ENCODE data around the gene LRRC74B. TPM values are rescaled to one million over a fixed set of nuclear protein-coding genes. Genes with fewer than 3 reads are reported as not detected.
"Not testable (repeated sequence)": the region's sequence is repeated elsewhere in the genome, so short reads cannot be mapped to it uniquely, and the experiment has no call there.

LRRC74B gene
- total and polyA plus RNA-seq, 7 donors: 0.22 to 0.51 (median 0.30) TPM; not detected in 4

DNA sequence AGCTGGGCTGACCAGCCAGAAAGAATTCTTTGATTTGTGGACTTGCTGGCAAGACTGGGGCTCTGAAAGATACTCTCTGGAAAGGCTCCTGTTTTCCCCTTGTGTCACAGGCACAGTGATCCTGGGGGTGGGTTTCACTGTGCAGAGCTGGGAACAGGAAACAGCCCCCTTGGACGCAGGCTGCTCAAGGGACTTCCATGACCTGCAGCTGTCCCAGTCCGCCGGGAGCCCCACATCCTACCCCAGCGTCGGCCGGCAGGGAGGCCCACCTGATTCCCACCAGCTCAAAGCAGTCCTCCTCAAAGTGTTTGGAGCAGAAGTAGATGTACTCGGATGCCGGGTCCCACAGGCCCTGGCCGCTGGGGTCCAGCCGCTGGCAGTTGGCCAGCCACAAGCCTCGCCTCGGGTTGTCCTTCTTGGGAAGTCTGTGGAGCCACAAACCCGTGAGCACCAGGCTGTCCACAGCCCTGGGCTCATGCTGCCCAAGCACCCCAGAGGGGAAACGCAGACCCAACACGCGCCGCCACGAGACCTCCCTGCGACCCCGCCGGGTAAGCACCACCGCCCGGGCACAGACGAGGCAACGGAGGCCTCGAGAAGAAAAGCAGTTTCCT is 44.7 kb upstream of the LRRC74B start:
- intact Hi-C loops (cut with DNase I): no loop called here
- H3K36me3 ChIP-seq (ENCODE audit: insufficient read depth in 1 of 2, low read depth in 1 of 2): peaks cover 0 to 46% of the 10 kb centered on the region in 2 donors
- WGBS, 3 donors: 1% methylated on average over 26 of the region's 26 CpGs
- H3K27me3 ChIP-seq (ENCODE audit: insufficient read depth in 3 of 3, low read length in 2 of 3): no peaks in the 10 kb centered on the region
- DNase-seq: no peak
- peak overlapping the region; percentile 92 for H3K27ac ChIP-seq
- no peaks in the 10 kb centered on the region for H3K9me3 ChIP-seq
- H3K4me3 ChIP-seq: peak overlapping the region; percentile 73
- peak in 2 of 4 donors; percentile 0 for ATAC-seq
- H3K4me1 ChIP-seq: peaks cover 27% of the 10 kb centered on the region
- TF ChIP-seq, protein P1, sequence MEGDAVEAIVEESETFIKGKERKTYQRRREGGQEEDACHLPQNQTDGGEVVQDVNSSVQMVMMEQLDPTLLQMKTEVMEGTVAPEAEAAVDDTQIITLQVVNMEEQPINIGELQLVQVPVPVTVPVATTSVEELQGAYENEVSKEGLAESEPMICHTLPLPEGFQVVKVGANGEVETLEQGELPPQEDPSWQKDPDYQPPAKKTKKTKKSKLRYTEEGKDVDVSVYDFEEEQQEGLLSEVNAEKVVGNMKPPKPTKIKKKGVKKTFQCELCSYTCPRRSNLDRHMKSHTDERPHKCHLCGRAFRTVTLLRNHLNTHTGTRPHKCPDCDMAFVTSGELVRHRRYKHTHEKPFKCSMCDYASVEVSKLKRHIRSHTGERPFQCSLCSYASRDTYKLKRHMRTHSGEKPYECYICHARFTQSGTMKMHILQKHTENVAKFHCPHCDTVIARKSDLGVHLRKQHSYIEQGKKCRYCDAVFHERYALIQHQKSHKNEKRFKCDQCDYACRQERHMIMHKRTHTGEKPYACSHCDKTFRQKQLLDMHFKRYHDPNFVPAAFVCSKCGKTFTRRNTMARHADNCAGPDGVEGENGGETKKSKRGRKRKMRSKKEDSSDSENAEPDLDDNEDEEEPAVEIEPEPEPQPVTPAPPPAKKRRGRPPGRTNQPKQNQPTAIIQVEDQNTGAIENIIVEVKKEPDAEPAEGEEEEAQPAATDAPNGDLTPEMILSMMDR (IDR thresholded peaks at IDR 0.05): no peak

DNA sequence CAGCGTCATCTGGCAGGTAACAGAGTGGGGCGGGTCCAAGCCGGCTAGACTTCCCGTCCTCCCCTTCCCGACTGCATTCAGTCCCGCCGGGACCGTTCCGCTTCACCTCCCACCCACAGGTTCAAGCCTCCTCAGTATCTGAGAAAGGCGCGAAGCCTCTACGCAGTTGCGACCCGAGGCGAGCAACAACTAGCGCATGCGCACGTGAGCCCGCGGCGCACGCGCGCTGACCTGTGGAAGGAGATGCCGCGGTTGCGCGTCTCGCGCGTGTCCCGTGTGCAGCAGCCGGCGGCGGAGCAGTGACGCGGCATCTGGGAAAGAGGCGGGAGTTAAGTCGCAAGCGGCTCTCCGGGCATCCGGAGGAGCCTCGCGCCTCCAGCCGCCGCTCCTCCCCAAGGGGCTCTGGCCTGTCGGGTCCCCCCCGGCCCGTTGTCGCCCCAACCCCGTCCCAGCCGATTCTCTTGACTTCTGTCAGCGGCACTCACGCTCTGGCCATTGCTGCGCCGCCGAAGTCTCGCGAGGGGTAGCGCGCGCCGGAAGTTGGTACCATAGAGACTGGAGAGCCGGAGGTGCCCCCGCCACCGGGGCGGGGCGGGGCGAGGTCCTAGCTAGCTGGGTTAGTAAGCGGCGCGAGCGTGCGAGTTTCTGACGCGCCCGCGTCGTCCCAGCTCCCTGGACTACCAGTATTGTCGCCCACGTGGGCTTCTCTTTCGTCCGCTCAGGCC is 44.0 kb upstream of the LRRC74B start, which contains the start of gene THAP7:
TSS of gene THAP7 (minus strand) at position 518 of the 725 bp plus-strand sequence. CDS start at position 311, 207 bp downstream.
- peak; percentile 94 to 97 (median 95) for ATAC-seq
- Histone ChIP-seq H3K27ac (peak within 1 kb of the TSS; percentile 92), H3K4me3 (peak within 1 kb of the TSS; percentile 73), H3K27me3 (ENCODE audit: insufficient read depth in 3 of 3, low read length in 2 of 3) (no peaks in the 10 kb centered on the region), H3K4me1 (peaks cover 27% of the 10 kb centered on the region), H3K9me3 (no peaks in the 10 kb centered on the region), H3K36me3 (ENCODE audit: insufficient read depth in 1 of 2, low read depth in 1 of 2) (peaks cover 0 to 39% of the 10 kb centered on the region in 2 donors)
- TF ChIP-seq, protein P1 (IDR thresholded peaks at IDR 0.05): no peak
- intact Hi-C loops (cut with DNase I): no loop called here
- DNase-seq: peak; percentile 99
- 0% methylated on average over 68 to 83 of the region's 83 CpGs for WGBS, 3 donors

DNA sequence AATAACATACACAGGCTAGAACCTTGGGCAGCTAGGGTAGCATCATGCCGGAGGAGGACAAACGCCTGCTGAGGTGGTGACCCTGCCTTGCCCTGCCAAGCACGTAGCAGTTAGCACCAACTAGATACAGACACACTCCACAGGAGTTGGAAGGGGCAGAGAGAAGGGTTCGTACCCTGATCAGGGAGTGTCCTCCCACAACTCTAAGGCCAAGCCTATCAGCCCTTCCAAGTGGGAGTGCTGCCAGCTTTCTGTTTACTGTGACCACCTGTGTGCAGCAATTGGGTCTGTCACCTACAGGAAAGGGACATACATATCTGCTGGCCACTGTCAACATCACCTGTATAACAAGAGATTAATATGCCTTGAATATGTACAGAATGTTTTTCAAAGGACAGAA is 42.0 kb upstream of the LRRC74B start:
- ATAC-seq: no peak
- no peaks in the 10 kb centered on the region for H3K27me3 ChIP-seq (ENCODE audit: insufficient read depth in 3 of 3, low read length in 2 of 3)
- H3K4me3 ChIP-seq: peak overlapping the region; percentile 73
- H3K27ac ChIP-seq: peak overlapping the region; percentile 92
- H3K9me3 ChIP-seq: no peaks in the 10 kb centered on the region
- TF ChIP-seq, protein P1 (IDR thresholded peaks at IDR 0.05): no peak
- WGBS, 3 donors: 40 to 60% (median 59%) methylated on average over 4 of the region's 4 CpGs
- DNase-seq: no peak
- peaks cover 27% of the 10 kb centered on the region for H3K4me1 ChIP-seq
- H3K36me3 ChIP-seq (ENCODE audit: insufficient read depth in 1 of 2, low read depth in 1 of 2): peaks cover 0 to 19% of the 10 kb centered on the region in 2 donors
- intact Hi-C loops (cut with DNase I): no loop called here

DNA sequence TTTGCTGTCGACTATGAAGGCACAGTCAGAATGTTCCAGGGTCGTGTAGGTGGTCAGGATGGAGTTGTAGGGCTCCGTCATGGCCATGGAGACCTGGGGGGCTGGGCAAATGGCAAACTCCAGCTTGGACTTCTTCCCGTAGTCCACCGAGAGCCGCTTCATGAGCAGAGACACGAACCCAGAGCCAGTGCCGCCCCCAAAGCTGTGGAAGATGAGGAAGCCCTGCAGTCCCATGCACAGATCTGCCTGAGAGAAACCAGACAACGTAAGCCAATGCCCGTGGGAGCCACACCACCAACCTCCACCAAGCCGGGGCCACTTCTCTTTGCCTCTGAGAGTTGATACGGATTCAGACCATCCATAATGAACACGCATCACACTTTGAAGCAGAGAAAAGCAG is 36.5 kb upstream of the LRRC74B start:
- H3K9me3 ChIP-seq; H3K27ac ChIP-seq; H3K4me3 ChIP-seq; ATAC-seq; DNase-seq; H3K36me3 ChIP-seq (ENCODE audit: insufficient read depth in 1 of 2, low read depth in 1 of 2); H3K27me3 ChIP-seq (ENCODE audit: insufficient read depth in 3 of 3, low read length in 2 of 3); intact Hi-C loops (cut with DNase I); H3K4me1 ChIP-seq: not testable (repeated sequence)
- WGBS, 3 donors: 81 to 84% (median 84%) methylated on average over 13 of the region's 13 CpGs

DNA sequence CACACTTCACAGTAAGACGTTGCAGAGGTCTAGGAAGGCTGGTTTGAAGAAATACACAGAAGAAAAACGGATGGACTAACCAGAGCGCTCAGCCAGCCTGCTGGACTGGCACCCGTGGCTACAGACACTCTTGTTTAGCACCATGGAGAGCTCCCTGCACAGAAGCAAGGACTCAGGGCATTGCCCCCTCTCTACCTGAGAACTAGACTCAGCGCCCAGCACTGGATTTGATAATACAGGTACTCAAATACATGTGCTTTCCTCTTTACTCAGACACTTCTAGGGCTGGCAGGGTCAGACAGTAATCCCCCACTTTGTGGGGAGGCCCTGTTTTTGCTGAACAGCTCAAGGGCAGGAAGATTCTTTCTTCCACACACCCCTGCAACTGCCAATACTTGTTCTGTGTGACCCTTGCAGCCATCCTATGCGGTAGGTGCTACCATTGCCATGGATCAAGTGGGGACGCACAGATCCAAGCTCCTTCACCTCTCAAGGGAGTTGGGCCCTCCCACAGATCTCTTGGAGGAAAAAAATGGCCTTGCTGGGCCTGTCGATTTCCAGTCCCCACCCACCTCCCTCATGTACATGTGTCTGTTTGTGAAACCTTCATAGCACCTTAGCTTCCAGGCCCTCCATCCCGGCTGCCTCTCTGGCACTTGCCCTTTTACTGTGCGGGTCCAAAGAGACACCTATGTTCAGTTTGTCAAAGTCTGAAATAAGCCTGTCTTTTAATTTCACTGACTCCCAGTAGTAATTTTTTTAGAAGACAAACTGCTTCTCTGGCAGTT is 35.9 kb upstream of the LRRC74B start:
- Histone ChIP-seq H3K4me1 (peaks cover 11% of the 10 kb centered on the region), H3K4me3 (no peak overlapping the region), H3K27me3 (ENCODE audit: insufficient read depth in 3 of 3, low read length in 2 of 3) (no peaks in the 10 kb centered on the region), H3K36me3 (ENCODE audit: insufficient read depth in 1 of 2, low read depth in 1 of 2) (no peaks in the 10 kb centered on the region), H3K27ac (no peak overlapping the region), H3K9me3 (no peaks in the 10 kb centered on the region)
- no peak for ATAC-seq
- DNase-seq: no peak
- TF ChIP-seq, protein P1 (IDR thresholded peaks at IDR 0.05): no peak
- intact Hi-C loops (cut with DNase I): loop anchor here in 1 of 2 donors (5.0 kb wide), 1 partner anchor 42 kb away; no protein-coding TSS in a partner anchor
- 51 to 57% (median 57%) methylated on average over 10 of the region's 10 CpGs for WGBS, 3 donors
